SH-SY5Y (cell line): ENCODE measurements around the gene OPCML.

Experiments used
- GATA2 ChIP-seq: IDR thresholded peaks from 2 replicates; pipeline ENCODE4 v1.6.1; 2011; ENCODE audit warnings: mild to moderate bottlenecking, low read depth, low read length
- GATA3 ChIP-seq: IDR thresholded peaks from 2 replicates; pipeline ENCODE4 v1.6.1; 2011; ENCODE audit warnings: low read depth, mild to moderate bottlenecking, low read length, moderate library complexity

DNA sequence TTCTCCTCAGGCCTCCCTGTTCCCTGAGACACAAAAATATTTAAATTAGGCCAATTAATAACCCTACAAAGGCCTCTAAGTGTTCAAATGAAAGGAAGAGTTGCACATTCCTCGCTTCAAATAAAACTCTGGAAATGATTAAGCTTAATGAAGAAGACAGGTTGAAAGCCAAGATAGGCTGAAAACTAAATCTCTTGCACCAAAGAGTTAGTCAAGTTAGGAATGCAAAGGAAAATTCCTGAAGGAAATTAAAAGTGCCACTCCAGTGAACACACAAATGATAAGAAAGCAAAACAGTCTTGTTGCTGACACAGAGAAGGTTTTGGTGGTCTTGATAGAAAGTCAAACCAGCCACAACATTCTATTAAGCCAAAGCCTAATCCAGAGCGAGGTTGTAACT is 574.4 kb downstream of the OPCML start:
- TF ChIP-seq GATA3: no peak
- TF ChIP-seq GATA2: no peak
